ENCODE data around the gene TTR. TPM values are rescaled to one million over a fixed set of nuclear protein-coding genes. Genes with fewer than 3 reads are reported as not detected.
A peak's percentile ranks its signal among the peaks of the same experiment; 100 is the strongest.

TTR gene
- polyA plus RNA-seq, 1 of the 3 experiments (the other 2 are of a cell fraction): not detected

- Histone ChIP-seq H3K4me2 (no peak overlapping the region), H3K4me3 (ENCODE audit: low read depth in 2 of 2, low read length in 1 of 2) (no peak overlapping the region), H3F3A (replicated peaks; ENCODE audit: insufficient read depth) (no peaks in the 10 kb centered on the region), H3K27me3 (ENCODE audit: insufficient read depth) (no peaks in the 10 kb centered on the region), H4K20me1 (ENCODE audit: insufficient read depth) (no peaks in the 10 kb centered on the region), H3K27ac (ENCODE audit: low read depth in 2 of 2, low read length in 1 of 2) (no peak overlapping the region), H3K79me2 (ENCODE audit: insufficient read depth) (no peaks in the 10 kb centered on the region), H2AFZ (ENCODE audit: low read depth) (no peak overlapping the region), H3K9me2 (no peaks in the 10 kb centered on the region), H3K4me1 (ENCODE audit: control insufficient read depth in 1 of 2, insufficient read depth in 2 of 2, low read depth in 1 of 2, low read length in 1 of 2) (no peaks in the 10 kb centered on the region), H3K9me3 (no peaks in the 10 kb centered on the region; the same call in 1 of the 2 replicates), H3K9ac (no peak overlapping the region), H3K36me3 (replicated peaks in 1 of 2; ENCODE audit: control insufficient read depth in 1 of 2, insufficient read depth in 2 of 2, low read length in 1 of 2) (peaks cover 0 to 2% of the 10 kb centered on the region in 2 experiments)
- CTCF ChIA-PET: no interaction called here
- TF ChIP-seq, protein P1, sequence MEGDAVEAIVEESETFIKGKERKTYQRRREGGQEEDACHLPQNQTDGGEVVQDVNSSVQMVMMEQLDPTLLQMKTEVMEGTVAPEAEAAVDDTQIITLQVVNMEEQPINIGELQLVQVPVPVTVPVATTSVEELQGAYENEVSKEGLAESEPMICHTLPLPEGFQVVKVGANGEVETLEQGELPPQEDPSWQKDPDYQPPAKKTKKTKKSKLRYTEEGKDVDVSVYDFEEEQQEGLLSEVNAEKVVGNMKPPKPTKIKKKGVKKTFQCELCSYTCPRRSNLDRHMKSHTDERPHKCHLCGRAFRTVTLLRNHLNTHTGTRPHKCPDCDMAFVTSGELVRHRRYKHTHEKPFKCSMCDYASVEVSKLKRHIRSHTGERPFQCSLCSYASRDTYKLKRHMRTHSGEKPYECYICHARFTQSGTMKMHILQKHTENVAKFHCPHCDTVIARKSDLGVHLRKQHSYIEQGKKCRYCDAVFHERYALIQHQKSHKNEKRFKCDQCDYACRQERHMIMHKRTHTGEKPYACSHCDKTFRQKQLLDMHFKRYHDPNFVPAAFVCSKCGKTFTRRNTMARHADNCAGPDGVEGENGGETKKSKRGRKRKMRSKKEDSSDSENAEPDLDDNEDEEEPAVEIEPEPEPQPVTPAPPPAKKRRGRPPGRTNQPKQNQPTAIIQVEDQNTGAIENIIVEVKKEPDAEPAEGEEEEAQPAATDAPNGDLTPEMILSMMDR (IDR thresholded peaks at IDR 0.05): peak; percentile 17; the same call in 1 of the 2 replicates
- TF ChIP-seq TCF12 (IDR thresholded peaks at IDR 0.05): no peak
- POLR2A ChIA-PET: no interaction called here
- 92% methylated on average over 6 of the region's 6 CpGs for WGBS (ENCODE audit: low lambda C conversion rate)
- DNase-seq: no peak
Measured at GRCh38 chr18:31626409-31626808, 34.7 kb downstream of the TTR start.

- POLR2A ChIA-PET: no interaction called here
- CTCF ChIA-PET: interaction anchor here (1.4 kb wide), 1 partner anchor 20 kb away, joined by 3 read pairs; no protein-coding TSS in a partner anchor
- no peak overlapping the region for H3K27ac ChIP-seq (ENCODE audit: low read depth in 2 of 2, low read length in 1 of 2)
Measured at GRCh38 chr18:31630549-31630948, 38.9 kb downstream of the TTR start.

More at GRCh38 chr18:31630549-31630948, 38.9 kb downstream of the TTR start:
- WGBS (ENCODE audit: low lambda C conversion rate): 98% methylated on average over 4 of the region's 4 CpGs
- DNase-seq: no peak
- Histone ChIP-seq H3F3A (replicated peaks; ENCODE audit: insufficient read depth) (no peaks in the 10 kb centered on the region), H3K27me3 (ENCODE audit: insufficient read depth) (no peaks in the 10 kb centered on the region), H4K20me1 (ENCODE audit: insufficient read depth) (no peaks in the 10 kb centered on the region), H3K9me2 (no peaks in the 10 kb centered on the region), H2AFZ (ENCODE audit: low read depth) (no peak overlapping the region), H3K9ac (no peak overlapping the region), H3K4me2 (no peak overlapping the region), H3K4me3 (ENCODE audit: low read depth in 2 of 2, low read length in 1 of 2) (no peak overlapping the region), H3K79me2 (ENCODE audit: insufficient read depth) (no peaks in the 10 kb centered on the region), H3K4me1 (ENCODE audit: control insufficient read depth in 1 of 2, insufficient read depth in 2 of 2, low read depth in 1 of 2, low read length in 1 of 2) (no peaks in the 10 kb centered on the region), H3K36me3 (replicated peaks in 1 of 2; ENCODE audit: control insufficient read depth in 1 of 2, insufficient read depth in 2 of 2, low read length in 1 of 2) (peaks cover 0 to 2% of the 10 kb centered on the region in 2 experiments), H3K9me3 (no peaks in the 10 kb centered on the region; the same call in 1 of the 2 replicates)
- no peak for TF ChIP-seq RXRA (IDR thresholded peaks at IDR 0.05; ENCODE audit: borderline replicate concordance, low read depth)
- no peak for TF ChIP-seq MEF2A (IDR thresholded peaks at IDR 0.05; ENCODE audit: borderline replicate concordance, low read depth)
- TF ChIP-seq POLR2AphosphoS5 (IDR thresholded peaks at IDR 0.05; ENCODE audit: low read depth, low read length): no peak
- no peak for TF ChIP-seq EZH2phosphoT487 (IDR thresholded peaks at IDR 0.05; ENCODE audit: borderline replicate concordance, low read depth)
- TF ChIP-seq TCF12 (IDR thresholded peaks at IDR 0.05): no peak
- TF ChIP-seq SMC3 (IDR thresholded peaks at IDR 0.05; ENCODE audit: low read depth, low read length): no peak
- TF ChIP-seq, protein P2, sequence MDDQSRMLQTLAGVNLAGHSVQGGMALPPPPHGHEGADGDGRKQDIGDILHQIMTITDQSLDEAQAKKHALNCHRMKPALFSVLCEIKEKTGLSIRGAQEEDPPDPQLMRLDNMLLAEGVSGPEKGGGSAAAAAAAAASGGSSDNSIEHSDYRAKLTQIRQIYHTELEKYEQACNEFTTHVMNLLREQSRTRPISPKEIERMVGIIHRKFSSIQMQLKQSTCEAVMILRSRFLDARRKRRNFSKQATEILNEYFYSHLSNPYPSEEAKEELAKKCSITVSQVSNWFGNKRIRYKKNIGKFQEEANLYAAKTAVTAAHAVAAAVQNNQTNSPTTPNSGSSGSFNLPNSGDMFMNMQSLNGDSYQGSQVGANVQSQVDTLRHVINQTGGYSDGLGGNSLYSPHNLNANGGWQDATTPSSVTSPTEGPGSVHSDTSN (IDR thresholded peaks at IDR 0.05): no peak
- no peak for TF ChIP-seq MXI1 (IDR thresholded peaks at IDR 0.05; ENCODE audit: low read depth, low read length)
- no peak for TF ChIP-seq MAX (IDR thresholded peaks at IDR 0.05; ENCODE audit: low read depth)
- TF ChIP-seq RCOR1 (IDR thresholded peaks at IDR 0.05; ENCODE audit: low read length): no peak
- TF ChIP-seq TAF1 (IDR thresholded peaks at IDR 0.05; ENCODE audit: borderline replicate concordance, low read depth, low read length): no peak
- TF ChIP-seq RAD21 (IDR thresholded peaks at IDR 0.05; ENCODE audit: low read length): no peak
- no peak for TF ChIP-seq RFX5 (IDR thresholded peaks at IDR 0.05; ENCODE audit: low read length)
- TF ChIP-seq, protein P1 (IDR thresholded peaks at IDR 0.05): no peak
- TF ChIP-seq EP300 (IDR thresholded peaks at IDR 0.05; ENCODE audit: borderline replicate concordance in 1 of 2, low read depth in 1 of 2, low read length in 1 of 2): no peak
- no peak for TF ChIP-seq ELF1 (IDR thresholded peaks at IDR 0.05)
- no peak for TF ChIP-seq ZBTB33 (IDR thresholded peaks at IDR 0.05; ENCODE audit: borderline replicate concordance, low read depth)
- no peak for TF ChIP-seq GATA2 (CRISPR knock-in tag; IDR thresholded peaks at IDR 0.05)
